CD4-positive, alpha-beta T cell treated with Interleukin-2 at 100 ng/mL for 4 hours (primary cell): ENCODE measurements around the gene BLOC1S2.
"Not testable (repeated sequence)": the region's sequence is repeated elsewhere in the genome, so short reads cannot be mapped to it uniquely, and the experiment has no call there.

Source experiments
- DNase-seq: peaks from one replicate; pipeline ENCODE4 v3.0.0-alpha.2; 2020; ENCODE audit warnings: low spot score

BLOC1S2 gene

GRCh38 chr10:100291356-100291755, 4.9 kb upstream of the BLOC1S2 start:
- no peak for DNase-seq

GRCh38 chr10:100289641-100290040, 3.2 kb upstream of the BLOC1S2 start:
- no peak for DNase-seq

GRCh38 chr10:100288196-100288595, 1.7 kb upstream of the BLOC1S2 start:
- no peak for DNase-seq

- no peak for DNase-seq
These were observed 1.3 kb upstream of the BLOC1S2 start for GRCh38 chr10:100287756-100288155.

- not testable (repeated sequence) for DNase-seq
These were observed 1.2 kb downstream of the BLOC1S2 start for GRCh38 chr10:100285326-100285725.

- DNase-seq, result no peak
These were observed 3.6 kb downstream of the BLOC1S2 start for GRCh38 chr10:100282907-100283306.

GRCh38 chr10:100276971-100277370, 9.5 kb downstream of the BLOC1S2 start:
- DNase-seq, result not testable (repeated sequence)

- peak; percentile 81 for DNase-seq
These were observed 19.0 kb downstream of the BLOC1S2 start, which contains the start of gene CWF19L1 for GRCh38 chr10:100267239-100268104. Gene CWF19L1 (minus strand): TSS chr10:100267638. CDS start chr10:100267593, 45 bp downstream.

GRCh38 chr10:100265821-100266485, 20.5 kb downstream of the BLOC1S2 start:
- DNase-seq, result no peak

GRCh38 chr10:100254191-100254590, 32.3 kb downstream of the BLOC1S2 start:
- no peak for DNase-seq

- no peak for DNase-seq
These were observed 33.4 kb downstream of the BLOC1S2 start for GRCh38 chr10:100253041-100253440.

- DNase-seq, result no peak
These were observed 37.7 kb downstream of the BLOC1S2 start for GRCh38 chr10:100248820-100249219.

- DNase-seq, result no peak
These were observed 40.8 kb downstream of the BLOC1S2 start for GRCh38 chr10:100245484-100246220.

GRCh38 chr10:100239851-100240250, 46.6 kb downstream of the BLOC1S2 start:
- no peak for DNase-seq

GRCh38 chr10:100238429-100238828, 48.1 kb downstream of the BLOC1S2 start:
- DNase-seq, result no peak

GRCh38 chr10:100232101-100232500, 54.4 kb downstream of the BLOC1S2 start:
- DNase-seq, result no peak

GRCh38 chr10:100229819-100230422, 56.6 kb downstream of the BLOC1S2 start:
- DNase-seq, result no peak

GRCh38 chr10:100223879-100224278, 62.6 kb downstream of the BLOC1S2 start:
- no peak for DNase-seq
